ENCODE data around the gene BARHL1.

Gene BARHL1

GRCh38 chr9:132547436-132547835, 35.0 kb upstream of the BARHL1 start:
- DNase-seq (ENCODE audit: low read depth): no peak
- H3K4me3 ChIP-seq (ENCODE audit: low read depth, low read length): no peak overlapping the region
- TF ChIP-seq, protein P1, sequence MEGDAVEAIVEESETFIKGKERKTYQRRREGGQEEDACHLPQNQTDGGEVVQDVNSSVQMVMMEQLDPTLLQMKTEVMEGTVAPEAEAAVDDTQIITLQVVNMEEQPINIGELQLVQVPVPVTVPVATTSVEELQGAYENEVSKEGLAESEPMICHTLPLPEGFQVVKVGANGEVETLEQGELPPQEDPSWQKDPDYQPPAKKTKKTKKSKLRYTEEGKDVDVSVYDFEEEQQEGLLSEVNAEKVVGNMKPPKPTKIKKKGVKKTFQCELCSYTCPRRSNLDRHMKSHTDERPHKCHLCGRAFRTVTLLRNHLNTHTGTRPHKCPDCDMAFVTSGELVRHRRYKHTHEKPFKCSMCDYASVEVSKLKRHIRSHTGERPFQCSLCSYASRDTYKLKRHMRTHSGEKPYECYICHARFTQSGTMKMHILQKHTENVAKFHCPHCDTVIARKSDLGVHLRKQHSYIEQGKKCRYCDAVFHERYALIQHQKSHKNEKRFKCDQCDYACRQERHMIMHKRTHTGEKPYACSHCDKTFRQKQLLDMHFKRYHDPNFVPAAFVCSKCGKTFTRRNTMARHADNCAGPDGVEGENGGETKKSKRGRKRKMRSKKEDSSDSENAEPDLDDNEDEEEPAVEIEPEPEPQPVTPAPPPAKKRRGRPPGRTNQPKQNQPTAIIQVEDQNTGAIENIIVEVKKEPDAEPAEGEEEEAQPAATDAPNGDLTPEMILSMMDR (IDR thresholded peaks at IDR 0.05; ENCODE audit: control insufficient read depth, extremely low read depth, insufficient read depth): no peak

DNA sequence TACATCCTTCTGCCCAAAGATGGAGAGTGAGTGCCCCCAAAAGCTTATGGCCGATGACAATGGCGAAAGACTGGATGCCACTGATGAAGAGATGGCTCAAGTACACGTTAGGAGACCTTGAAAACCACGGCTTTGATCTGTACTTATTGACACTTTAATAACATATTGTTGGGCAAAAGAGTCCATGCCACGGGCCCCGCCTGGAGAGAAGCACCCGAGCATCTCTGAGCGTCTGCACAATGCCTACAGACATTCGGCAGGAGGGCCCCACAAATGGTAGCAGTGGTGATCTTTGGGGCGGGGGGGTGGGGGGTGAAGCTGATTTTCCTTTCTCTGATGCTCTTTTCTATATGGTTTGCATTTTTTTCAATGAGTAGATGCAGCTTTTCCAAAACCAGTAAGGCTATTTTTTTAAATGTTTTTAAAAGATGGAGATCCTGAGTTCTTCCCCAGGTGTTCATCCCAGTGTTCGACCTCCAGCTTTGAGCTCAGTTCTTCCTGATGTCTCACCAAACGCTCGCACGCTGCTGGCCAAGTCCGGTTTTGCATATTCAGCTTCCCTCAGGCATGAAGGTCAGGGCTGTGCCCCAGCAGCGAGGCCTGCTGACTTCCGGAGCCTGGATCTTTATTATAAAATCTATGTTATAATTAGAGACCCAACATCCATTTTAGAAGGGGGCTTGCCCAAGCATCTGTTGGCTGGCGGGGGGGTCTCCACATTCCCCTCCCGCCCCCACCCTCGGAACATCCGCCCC, 34.3 kb upstream of the BARHL1 start:
- TF ChIP-seq, protein P1 (IDR thresholded peaks at IDR 0.05; ENCODE audit: control insufficient read depth, extremely low read depth, insufficient read depth): no peak
- no peak for DNase-seq (ENCODE audit: low read depth)
- no peak overlapping the region for H3K4me3 ChIP-seq (ENCODE audit: low read depth, low read length)

DNA sequence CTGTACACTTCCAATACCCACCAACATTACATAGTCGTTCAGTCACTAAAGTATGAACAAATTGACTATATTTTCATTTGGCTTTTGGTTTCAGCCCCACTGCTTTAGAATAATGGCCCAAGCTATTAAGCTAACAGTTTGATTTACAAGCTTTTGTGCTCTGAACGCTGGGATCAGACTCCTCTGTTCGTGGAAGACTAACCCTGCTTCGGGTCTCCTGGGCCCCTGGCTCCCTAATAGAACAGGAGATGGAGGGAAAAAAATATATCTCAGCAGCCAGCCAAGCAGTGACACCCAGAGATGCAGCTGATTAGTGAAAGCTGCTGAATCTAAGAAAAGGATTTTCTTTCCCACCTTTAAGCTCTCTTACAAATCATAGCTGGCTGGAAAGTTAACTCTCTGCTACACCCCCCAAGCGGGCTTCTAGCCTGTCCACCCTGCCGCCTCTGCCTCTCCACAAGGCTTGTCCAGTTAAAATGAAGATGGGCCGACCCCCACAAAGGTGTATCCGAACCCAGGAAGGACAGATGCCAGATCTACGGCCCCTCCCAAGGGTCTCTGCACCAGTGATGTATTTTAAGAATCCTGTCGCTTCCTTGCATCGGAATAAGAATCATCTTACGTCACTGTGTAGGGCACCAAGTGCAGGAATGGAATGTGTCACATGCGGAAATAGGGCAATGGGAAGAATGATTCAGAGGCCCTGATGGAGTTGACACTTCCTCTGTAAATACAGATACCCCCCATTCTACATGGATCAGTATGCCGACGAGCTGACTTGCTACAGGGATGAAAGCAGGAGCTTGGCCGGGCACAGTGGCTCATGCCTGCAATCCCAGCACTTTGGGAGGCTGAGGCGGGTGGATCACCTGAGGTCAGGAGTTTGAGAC, 33.4 kb upstream of the BARHL1 start:
- H3K4me3 ChIP-seq (ENCODE audit: low read depth, low read length): no peak overlapping the region
- TF ChIP-seq, protein P1 (IDR thresholded peaks at IDR 0.05; ENCODE audit: control insufficient read depth, extremely low read depth, insufficient read depth): no peak
- DNase-seq (ENCODE audit: low read depth): no peak

DNA sequence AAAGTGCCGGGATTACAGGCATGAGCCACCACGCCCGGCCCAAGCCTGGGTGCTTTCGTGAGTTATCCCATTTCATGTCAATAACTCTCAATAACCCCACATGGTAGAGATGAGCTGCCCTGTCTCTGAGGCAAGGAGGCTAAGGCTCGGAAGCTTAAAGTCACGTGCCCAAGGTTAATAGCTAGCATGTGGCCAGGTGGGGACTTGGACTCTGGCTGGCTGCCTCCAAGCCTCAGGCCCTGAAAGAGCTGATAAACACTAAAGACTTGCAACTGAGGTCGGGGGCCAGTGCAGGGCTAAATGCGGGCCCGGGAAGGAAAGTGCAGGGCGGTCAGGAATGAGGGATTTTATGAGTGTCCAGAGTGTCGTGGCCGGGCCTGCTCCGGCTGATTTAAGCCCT, 30.9 kb upstream of the BARHL1 start:
- H3K4me3 ChIP-seq (ENCODE audit: low read depth, low read length): no peak overlapping the region
- no peak for DNase-seq (ENCODE audit: low read depth)
- TF ChIP-seq, protein P1 (IDR thresholded peaks at IDR 0.05; ENCODE audit: control insufficient read depth, extremely low read depth, insufficient read depth): no peak

DNA sequence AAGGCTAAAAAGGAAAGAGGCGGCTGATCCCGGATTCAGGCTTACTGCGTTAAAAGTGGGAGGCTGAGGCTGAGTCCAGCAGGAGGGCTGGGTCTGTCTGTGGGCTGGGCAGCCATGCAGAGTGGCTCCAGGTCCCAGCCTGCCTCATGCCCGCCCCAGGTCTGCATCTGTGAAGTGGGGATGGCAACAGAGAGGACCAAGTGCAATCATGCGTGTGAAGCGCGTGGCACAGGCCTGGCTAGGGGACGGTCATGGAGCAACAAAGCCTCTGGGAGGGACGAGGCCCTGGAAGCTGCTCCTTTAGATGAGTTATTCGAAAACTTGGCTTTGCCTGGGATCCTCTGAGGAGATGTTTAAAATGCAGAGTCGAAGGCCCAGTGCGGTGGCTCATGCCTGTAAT, 30.4 kb upstream of the BARHL1 start:
- no peak overlapping the region for H3K4me3 ChIP-seq (ENCODE audit: low read depth, low read length)
- DNase-seq (ENCODE audit: low read depth): no peak
- TF ChIP-seq, protein P1 (IDR thresholded peaks at IDR 0.05; ENCODE audit: control insufficient read depth, extremely low read depth, insufficient read depth): no peak

- DNase-seq (ENCODE audit: low read depth): no peak
- TF ChIP-seq, protein P1 (IDR thresholded peaks at IDR 0.05; ENCODE audit: control insufficient read depth, extremely low read depth, insufficient read depth): no peak
These were observed 27.7 kb upstream of the BARHL1 start for GRCh38 chr9:132554755-132555154.

More at GRCh38 chr9:132554755-132555154, 27.7 kb upstream of the BARHL1 start:
- no peak overlapping the region for H3K4me3 ChIP-seq (ENCODE audit: low read depth, low read length)

Measured in LNCaP clone FGC (cell line).